ENCODE data around the gene OR10G8.

OR10G8 gene

DNA sequence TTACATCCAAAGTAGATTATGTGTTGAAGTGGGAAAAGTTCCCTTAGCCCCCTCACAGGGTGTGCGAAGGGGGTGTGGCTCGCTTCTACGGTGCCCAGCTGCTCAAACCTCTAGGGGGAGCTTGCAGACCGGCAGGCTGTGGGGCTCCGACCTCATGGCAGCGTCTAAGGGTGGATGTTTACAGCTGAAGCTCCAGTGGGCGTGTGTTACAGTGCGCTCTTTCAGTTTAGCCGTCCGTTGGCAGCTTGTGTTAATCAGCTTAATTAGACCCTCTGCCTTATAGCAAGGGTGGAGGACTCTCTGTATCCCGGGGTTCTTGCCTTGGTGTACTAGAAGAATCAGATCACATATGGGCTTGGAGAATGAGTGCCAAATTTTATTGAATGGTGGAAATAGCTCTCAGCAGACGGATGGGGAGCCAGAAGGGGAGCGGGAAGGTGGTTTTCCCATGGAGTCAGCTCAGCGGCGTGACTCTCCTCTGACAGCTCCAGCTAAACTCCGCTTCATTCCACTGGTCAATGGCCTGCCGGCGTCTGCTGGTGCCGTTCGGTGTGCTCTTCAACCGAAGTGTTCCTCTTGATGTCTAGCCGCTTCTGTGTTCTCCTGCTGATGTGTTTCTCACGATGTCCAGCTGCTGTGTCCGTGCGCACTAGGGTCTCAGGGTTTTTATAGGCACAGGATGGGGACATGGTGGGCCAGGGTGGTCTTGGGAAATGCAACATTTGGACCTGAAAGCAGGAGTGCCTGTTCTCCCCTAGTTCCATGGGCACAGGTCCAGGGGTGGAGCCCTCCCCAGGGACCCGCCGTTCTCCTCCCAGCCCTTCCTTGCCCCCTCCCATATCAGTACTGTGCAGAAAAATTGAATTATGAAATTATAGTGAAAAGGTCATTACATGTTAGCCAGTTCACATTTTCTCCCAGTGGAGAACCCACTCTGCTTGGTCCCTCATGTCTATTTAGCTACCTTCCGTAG lies 43.1 kb downstream of the OR10G8 start:
- no peak for DNase-seq (ENCODE audit: extremely low spot score)
- CTCF ChIA-PET: interaction anchor here (0.8 to 3.0 kb wide), 23 partner anchors 8 to 691 kb away, joined by 3 to 20 read pairs (median 4); no protein-coding TSS in a partner anchor
- POLR2A ChIA-PET: interaction anchor here (0.6 kb wide), 1 partner anchor 1439 kb away, joined by 7 read pairs; no protein-coding TSS in a partner anchor
- TF ChIP-seq, protein P1, sequence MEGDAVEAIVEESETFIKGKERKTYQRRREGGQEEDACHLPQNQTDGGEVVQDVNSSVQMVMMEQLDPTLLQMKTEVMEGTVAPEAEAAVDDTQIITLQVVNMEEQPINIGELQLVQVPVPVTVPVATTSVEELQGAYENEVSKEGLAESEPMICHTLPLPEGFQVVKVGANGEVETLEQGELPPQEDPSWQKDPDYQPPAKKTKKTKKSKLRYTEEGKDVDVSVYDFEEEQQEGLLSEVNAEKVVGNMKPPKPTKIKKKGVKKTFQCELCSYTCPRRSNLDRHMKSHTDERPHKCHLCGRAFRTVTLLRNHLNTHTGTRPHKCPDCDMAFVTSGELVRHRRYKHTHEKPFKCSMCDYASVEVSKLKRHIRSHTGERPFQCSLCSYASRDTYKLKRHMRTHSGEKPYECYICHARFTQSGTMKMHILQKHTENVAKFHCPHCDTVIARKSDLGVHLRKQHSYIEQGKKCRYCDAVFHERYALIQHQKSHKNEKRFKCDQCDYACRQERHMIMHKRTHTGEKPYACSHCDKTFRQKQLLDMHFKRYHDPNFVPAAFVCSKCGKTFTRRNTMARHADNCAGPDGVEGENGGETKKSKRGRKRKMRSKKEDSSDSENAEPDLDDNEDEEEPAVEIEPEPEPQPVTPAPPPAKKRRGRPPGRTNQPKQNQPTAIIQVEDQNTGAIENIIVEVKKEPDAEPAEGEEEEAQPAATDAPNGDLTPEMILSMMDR (IDR thresholded peaks at IDR 0.05; ENCODE audit: control extremely low read depth, extremely low read depth, low read depth, missing control alignments): peak; percentile 73

DNA sequence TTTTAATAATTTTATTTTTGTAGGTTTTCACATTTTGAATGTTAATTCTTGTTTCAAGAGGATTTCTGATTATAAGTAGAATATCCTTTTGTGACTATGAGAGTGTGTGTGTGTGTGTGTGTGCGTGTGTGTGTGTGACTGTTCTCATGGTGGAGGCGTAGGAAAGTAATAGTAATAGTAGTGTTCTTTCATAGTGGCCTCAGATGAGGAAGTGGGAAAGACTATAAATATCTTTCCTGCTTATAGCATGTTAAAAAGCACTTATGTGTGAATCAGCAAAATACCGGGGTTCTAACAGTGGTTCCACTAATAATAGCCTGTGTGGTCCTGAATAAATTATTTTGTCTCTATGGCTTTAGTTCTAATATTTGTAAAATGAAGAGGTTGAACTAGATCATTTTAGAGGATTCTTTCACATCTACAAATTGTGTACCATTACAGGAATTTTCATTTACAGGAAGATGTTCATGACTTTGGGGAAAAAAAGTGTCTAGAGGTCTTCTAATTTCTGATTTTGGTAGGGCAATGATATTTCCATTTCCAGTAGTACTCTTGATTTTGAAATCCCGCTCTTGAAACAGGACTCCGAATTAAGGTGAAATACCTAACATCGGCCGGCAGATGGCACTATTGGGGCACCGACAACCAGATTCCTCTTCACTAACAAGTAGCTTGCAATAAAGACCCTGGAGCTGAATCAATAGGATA lies 44.5 kb downstream of the OR10G8 start:
- peak; percentile 67 for DNase-seq (ENCODE audit: extremely low spot score)
- TF ChIP-seq, protein P1 (IDR thresholded peaks at IDR 0.05; ENCODE audit: control extremely low read depth, extremely low read depth, low read depth, missing control alignments): peak; percentile 70
- POLR2A ChIA-PET: no interaction called here
- CTCF ChIA-PET: interaction anchor here (0.6 to 2.7 kb wide), 24 partner anchors 8 to 1514 kb away, joined by 3 to 26 read pairs (median 4); partner anchors contain the start of gene VWA5A

DNA sequence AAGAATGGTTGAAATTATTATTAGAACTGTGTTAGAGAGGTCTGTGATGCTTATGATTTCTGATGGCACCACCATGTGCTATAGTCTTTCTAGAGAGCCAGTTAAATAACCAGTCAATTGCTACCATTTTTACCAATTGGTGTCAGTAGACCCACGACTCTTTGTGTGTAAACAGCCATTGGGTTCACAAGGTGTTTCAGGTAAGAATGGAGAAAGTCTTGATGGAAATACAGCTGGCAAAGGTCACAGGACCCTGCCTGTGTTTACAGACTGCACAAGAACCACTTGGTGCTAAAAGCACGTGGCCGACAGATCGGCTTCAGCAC lies 45.0 kb downstream of the OR10G8 start:
- no peak for DNase-seq (ENCODE audit: extremely low spot score)
- ChIA-PET CTCF (interaction anchor here (0.6 to 1.9 kb wide), 24 partner anchors 8 to 1514 kb away, joined by 3 to 26 read pairs (median 3); partner anchors contain the start of gene VWA5A), POLR2A (no interaction called here)
- TF ChIP-seq, protein P1 (IDR thresholded peaks at IDR 0.05; ENCODE audit: control extremely low read depth, extremely low read depth, low read depth, missing control alignments): no peak

DNA sequence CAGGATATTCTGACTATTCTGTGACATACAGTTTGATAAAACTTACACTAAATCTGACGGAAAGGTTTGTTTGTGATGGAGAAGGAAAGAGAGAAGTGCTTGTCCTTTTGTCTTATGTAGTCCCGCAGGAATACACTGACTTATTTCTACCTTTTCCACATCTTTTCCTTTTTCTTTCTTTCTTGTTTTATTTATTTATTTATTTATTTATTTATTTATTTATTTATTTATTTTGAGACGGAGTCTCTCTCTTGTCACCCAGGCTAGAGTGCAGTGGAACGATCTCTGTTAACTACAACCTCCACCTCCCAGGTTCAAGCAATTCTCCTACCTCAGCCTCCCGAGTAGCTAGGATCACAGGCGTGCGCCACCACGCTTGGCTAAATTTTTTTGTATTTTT lies 45.5 kb downstream of the OR10G8 start:
- POLR2A ChIA-PET: no interaction called here
- TF ChIP-seq, protein P1 (IDR thresholded peaks at IDR 0.05; ENCODE audit: control extremely low read depth, extremely low read depth, low read depth, missing control alignments): no peak
- CTCF ChIA-PET: interaction anchor here (0.7 to 1.9 kb wide), 18 partner anchors 8 to 1515 kb away, joined by 3 to 26 read pairs (median 4); partner anchors contain the start of gene VWA5A
- no peak for DNase-seq (ENCODE audit: extremely low spot score)

DNA sequence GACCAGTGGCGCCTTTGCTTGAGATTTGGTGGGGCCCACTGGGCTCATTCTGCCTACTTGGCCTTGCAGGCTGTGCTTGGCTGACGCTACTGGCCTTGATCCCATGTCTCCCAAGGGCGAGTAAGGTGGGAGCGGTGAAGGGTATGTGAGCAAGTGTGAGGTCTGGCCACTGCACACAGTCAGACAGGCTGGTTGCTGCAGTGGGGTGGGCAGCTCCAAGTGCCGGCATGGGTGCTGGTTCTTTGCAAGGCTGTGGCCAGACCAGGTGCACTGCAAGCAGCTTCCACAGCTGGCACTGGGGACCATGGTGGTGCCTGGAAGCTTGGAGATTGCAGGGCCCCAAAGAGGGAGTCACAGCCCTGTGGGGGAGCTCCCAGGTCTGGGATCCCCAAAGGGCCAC lies 48.0 kb downstream of the OR10G8 start:
- no peak for DNase-seq (ENCODE audit: extremely low spot score)
- ChIA-PET CTCF (interaction anchor here (0.9 to 3.3 kb wide), 4 partner anchors 8 to 511 kb away, joined by 3 to 9 read pairs (median 8); no protein-coding TSS in a partner anchor), POLR2A (interaction anchor here (0.5 kb wide), 1 partner anchor 599 kb away, joined by 3 read pairs; the partner anchor contains the start of gene SPA17)
- TF ChIP-seq, protein P1 (IDR thresholded peaks at IDR 0.05; ENCODE audit: control extremely low read depth, extremely low read depth, low read depth, missing control alignments): no peak

DNA sequence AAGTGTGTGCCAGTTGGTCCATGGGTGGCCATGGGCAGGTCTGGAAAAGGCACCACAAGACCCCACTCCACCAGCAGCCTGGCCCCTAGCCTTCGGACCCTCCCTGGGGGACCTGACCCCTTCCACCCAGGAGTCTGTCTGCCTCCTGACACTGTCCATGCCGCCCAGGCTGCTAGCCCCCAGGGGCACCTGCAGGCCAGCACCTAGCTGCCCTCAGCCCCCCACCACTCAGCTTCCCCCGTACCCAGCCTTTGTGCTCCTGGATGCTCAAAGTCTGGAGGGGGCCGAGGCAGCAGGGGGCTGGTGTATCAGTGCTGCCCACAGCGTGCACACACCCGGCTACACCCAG lies 48.9 kb downstream of the OR10G8 start:
- CTCF ChIA-PET: interaction anchor here (1.9 to 3.3 kb wide), 3 partner anchors 9 to 510 kb away, joined by 7 to 9 read pairs (median 9); no protein-coding TSS in a partner anchor
- no peak for DNase-seq (ENCODE audit: extremely low spot score)

More for the DNA sequence above, 48.9 kb downstream of the OR10G8 start:
- TF ChIP-seq, protein P1 (IDR thresholded peaks at IDR 0.05; ENCODE audit: control extremely low read depth, extremely low read depth, low read depth, missing control alignments): no peak
- POLR2A ChIA-PET: no interaction called here
